CD4-positive, alpha-beta memory T cell (primary cell): ENCODE data around the gene TMED1. TPM values are rescaled to one million over a fixed set of nuclear protein-coding genes. Genes with fewer than 3 reads are reported as not detected.
"Not testable (repeated sequence)": the region's sequence is repeated elsewhere in the genome, so short reads cannot be mapped to it uniquely, and the experiment has no call there.

Experiments
- CTCF ChIA-PET: fragments of 350-600 bp; sonication (Branson Sonifier 250); formaldehyde crosslinking; loops from one replicate; lab custom pipeline; 2021; ENCODE audit warnings: inconsistent platforms; ENCODE audit not compliant: partially characterized antibody; lab: Charles Lee
- POLR2A ChIA-PET: fragments of 350-600 bp; sonication (Branson Sonifier 250); formaldehyde crosslinking; loops from one replicate; lab custom pipeline; 2021; ENCODE audit not compliant: partially characterized antibody; lab: Charles Lee
- DNase-seq, 5 donors: peaks; one replicate each; pipeline versions ENCODE4 v3.0.0 to v3.0.0-alpha.2; 2020 to 2022; ENCODE audit warnings: mixed read lengths in 1 of 5
- H3K27ac ChIP-seq: one replicate; pipeline ENCODE4 v1.7.0; 2013; ENCODE audit warnings: low read depth, low read length
- H3K27me3 ChIP-seq: 2 replicates; pipeline ENCODE4 v1.7.0; 2013; ENCODE audit warnings: mild to moderate bottlenecking, low read length, moderate library complexity; ENCODE audit not compliant: insufficient read depth
- H3K36me3 ChIP-seq: 2 replicates; pipeline ENCODE4 v1.7.0; 2013; ENCODE audit warnings: mild to moderate bottlenecking, low read length, moderate library complexity; ENCODE audit not compliant: insufficient read depth
- H3K4me1 ChIP-seq: 2 replicates; pipeline ENCODE4 v1.7.0; 2013; ENCODE audit warnings: mild to moderate bottlenecking, low read length, moderate library complexity; ENCODE audit not compliant: insufficient read depth
- H3K4me3 ChIP-seq, 2 donors: one replicate each; pipeline ENCODE4 v1.7.0; 2013; ENCODE audit warnings: low read length in 2 of 2, mild to moderate bottlenecking in 1 of 2
- H3K9me3 ChIP-seq, 2 donors: one replicate each; pipeline ENCODE4 v1.7.0; 2013; ENCODE audit warnings: low read length in 2 of 2, control low read depth in 1 of 2; ENCODE audit not compliant: control insufficient read depth in 1 of 2
- H3K27ac Mint-ChIP-seq, 7 donors: one replicate each; pipeline ENCODE4 v1.8.0; 2020 to 2021; ENCODE audit warnings: mixed read lengths in 7 of 7, mild to moderate bottlenecking in 6 of 7, inconsistent platforms in 3 of 7, moderate library complexity in 3 of 7
- H3K27me3 Mint-ChIP-seq, 2 donors: one replicate each; pipeline ENCODE4 v1.8.0; 2020 to 2021; ENCODE audit warnings: mixed read lengths in 2 of 2
- H3K36me3 Mint-ChIP-seq, 2 donors: one replicate each; pipeline ENCODE4 v1.8.0; 2020 to 2021; ENCODE audit warnings: mixed read lengths in 2 of 2, inconsistent platforms in 1 of 2, mild to moderate bottlenecking in 1 of 2
- H3K4me1 Mint-ChIP-seq, 4 donors: one replicate each; pipeline ENCODE4 v1.8.0; 2020 to 2021; ENCODE audit warnings: mixed read lengths in 4 of 4, mild to moderate bottlenecking in 1 of 4
- H3K4me3 Mint-ChIP-seq, 8 donors: one replicate each; pipeline ENCODE4 v1.8.0; 2020 to 2021; ENCODE audit warnings: mixed read lengths in 8 of 8, mild to moderate bottlenecking in 7 of 8, moderate library complexity in 6 of 8, inconsistent platforms in 3 of 8
- H3K9me3 Mint-ChIP-seq, 8 donors: one replicate each; pipeline ENCODE4 v1.8.0; 2020 to 2021; ENCODE audit warnings: mixed read lengths in 8 of 8, mild to moderate bottlenecking in 5 of 8, inconsistent platforms in 3 of 8, moderate library complexity in 1 of 8
- intact Hi-C: fragments of 100-400 bp; cut with micrococcal nuclease; formaldehyde crosslinking; loops from one replicate; pipeline ENCODE4 v1.15.1; 2023
- polyA plus RNA-seq, 2 donors: library from polyadenylated mRNA; unstranded; fragments of 300-500 nt; fragmentation: Illumina TruSeq; gene quantifications; one replicate each; pipeline ENCODE4 v1.2.3, GENCODE V29; 2021
- total RNA-seq, 2 experiments: library from RNA; stranded (reverse); gene quantifications; one replicate each; pipeline ENCODE4 v1.2.3, GENCODE V29; 2021

TMED1 gene
- total and polyA plus RNA-seq, 4 experiments from 2014 or later: 9.0 to 24.9 (median 17.8) TPM

DNA sequence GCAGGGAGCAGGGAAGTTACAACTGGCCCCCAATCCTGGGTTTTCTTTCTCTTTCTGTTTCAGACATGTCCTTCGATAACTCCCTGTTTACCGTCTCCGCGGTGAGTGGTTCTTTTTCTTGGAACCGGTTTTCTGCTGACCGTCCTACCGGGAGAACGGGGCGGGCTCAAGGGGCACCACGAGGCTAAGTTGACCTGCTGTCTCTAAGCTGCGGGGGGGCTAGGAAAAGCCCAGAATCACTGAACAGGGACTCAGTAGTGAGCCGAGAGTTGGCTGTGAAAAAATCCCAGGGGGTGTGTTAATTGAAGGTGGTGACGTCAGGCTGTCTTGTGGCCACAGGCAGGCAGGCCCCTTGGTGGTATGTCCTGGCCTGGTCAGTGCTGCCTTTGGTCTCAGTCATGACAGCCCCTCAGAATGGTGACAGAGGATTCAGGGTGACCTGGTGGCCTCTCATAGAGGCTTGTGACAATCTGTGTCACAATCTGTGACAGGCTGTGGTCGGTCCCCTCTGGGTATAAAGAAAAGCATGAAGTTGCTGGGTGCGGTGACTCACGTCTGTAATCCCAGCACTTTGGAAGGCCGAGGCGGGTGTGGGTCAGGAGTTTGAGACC is 27.2 kb upstream of the TMED1 start:
- Histone ChIP-seq H3K36me3 (no peaks in the 10 kb centered on the region), H3K27ac (no peak overlapping the region), H3K9me3 (no peaks in the 10 kb centered on the region), H3K4me3 (no peak overlapping the region), H3K27me3 (no peaks in the 10 kb centered on the region), H3K4me1 (peaks cover 9% of the 10 kb centered on the region)
- H3K9me3 Mint-ChIP-seq: no peaks in the 10 kb centered on the region
- no peak overlapping the region for H3K4me3 Mint-ChIP-seq
- H3K27me3 Mint-ChIP-seq: no peaks in the 10 kb centered on the region
- H3K36me3 Mint-ChIP-seq: no peaks in the 10 kb centered on the region
- ChIA-PET POLR2A (interaction anchor here (0.7 to 2.8 kb wide), 3 partner anchors 27 to 448 kb away, joined by 3 to 49 read pairs (median 20); partner anchors contain the start of genes DNM2 and TMED1), CTCF (interaction anchor here (1.0 to 8.0 kb wide), 16 partner anchors 10 to 163 kb away, joined by 3 to 186 read pairs (median 6); partner anchors contain the start of genes DNM2, QTRT1 and TMED1)
- no peak for DNase-seq
- intact Hi-C loops: no loop called here
- peak overlapping the region in 4 of 7 donors; percentile 49 to 86 (median 70) for H3K27ac Mint-ChIP-seq
- peaks cover 5 to 19% (median 14%) of the 10 kb centered on the region in 4 donors for H3K4me1 Mint-ChIP-seq

DNA sequence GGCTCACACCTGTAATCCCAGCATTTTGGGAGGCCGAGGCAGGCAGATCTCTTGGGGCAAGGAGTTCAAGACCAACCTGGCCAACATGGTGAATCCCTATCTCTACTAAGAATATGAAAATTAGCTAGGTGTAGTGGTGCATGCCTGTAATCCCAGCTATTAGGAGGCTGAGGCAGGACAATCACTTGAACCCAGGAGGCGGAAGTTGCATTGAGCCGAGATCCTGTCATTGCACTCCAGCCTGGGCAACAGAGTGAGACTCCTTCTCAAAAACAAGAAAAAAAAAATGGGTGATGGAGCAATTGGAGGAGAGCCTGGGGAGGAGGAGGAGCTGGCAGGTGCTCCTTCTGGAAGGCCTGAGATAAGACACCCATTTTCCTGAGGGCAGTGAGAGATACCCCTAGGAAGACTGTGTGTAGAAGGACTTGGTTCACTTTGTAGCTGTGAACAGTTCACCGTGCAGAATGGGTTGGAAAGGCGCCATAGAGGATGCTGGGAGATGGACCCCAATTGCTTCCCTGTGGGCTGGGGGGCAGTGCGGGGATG is 26.6 kb upstream of the TMED1 start:
- H3K9me3 Mint-ChIP-seq: no peaks in the 10 kb centered on the region
- H3K36me3 Mint-ChIP-seq: no peaks in the 10 kb centered on the region
- DNase-seq: no peak
- no peak overlapping the region for H3K27ac ChIP-seq
- POLR2A ChIA-PET: interaction anchor here (0.7 to 2.8 kb wide), 3 partner anchors 26 to 448 kb away, joined by 3 to 20 read pairs (median 3); partner anchors contain the start of genes DNM2 and TMED1
- H3K9me3 ChIP-seq: no peaks in the 10 kb centered on the region
- intact Hi-C loops: no loop called here
- no peaks in the 10 kb centered on the region for H3K36me3 ChIP-seq
- peaks cover 5 to 19% (median 13%) of the 10 kb centered on the region in 4 donors for H3K4me1 Mint-ChIP-seq
- no peaks in the 10 kb centered on the region for H3K27me3 Mint-ChIP-seq
- CTCF ChIA-PET: interaction anchor here (2.0 to 8.0 kb wide), 5 partner anchors 10 to 162 kb away, joined by 6 to 186 read pairs (median 46); partner anchors contain the start of genes DNM2, QTRT1 and TMED1
- H3K4me3 ChIP-seq: no peak overlapping the region
- H3K4me3 Mint-ChIP-seq: no peak overlapping the region
- H3K4me1 ChIP-seq: peaks cover 9% of the 10 kb centered on the region
- H3K27me3 ChIP-seq: no peaks in the 10 kb centered on the region
- peak overlapping the region in 2 of 7 donors; percentile 49 to 55 for H3K27ac Mint-ChIP-seq

DNA sequence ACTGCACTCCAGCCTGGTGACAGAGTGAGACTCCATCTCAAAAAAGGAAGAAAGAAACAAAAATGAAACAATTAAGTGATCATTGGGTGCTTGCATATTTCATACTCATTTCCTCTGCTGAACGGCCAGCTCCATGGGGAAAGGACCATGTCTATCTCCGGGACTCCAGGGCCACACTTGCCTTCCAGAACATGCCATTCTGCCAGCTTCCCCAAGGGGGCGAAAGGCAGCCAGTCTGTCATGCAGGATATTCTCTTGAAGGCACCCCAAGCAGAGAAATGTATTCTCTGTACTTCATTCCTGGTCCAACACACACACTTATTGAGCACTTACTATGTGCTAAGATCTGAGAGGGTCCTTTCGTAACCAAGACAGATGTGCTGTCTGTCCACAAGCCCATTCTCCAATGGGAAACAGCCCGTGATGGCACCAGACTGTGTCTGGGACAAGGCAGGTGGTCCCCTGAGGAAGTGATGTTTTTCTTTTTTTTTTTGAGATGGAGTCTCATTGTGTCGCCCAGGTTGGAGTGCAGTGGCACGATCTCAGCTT is 25.2 kb upstream of the TMED1 start:
- Mint-ChIP-seq H3K27me3 (no peaks in the 10 kb centered on the region), H3K36me3 (no peaks in the 10 kb centered on the region), H3K9me3 (no peaks in the 10 kb centered on the region), H3K4me1 (peaks cover 5 to 19% (median 13%) of the 10 kb centered on the region in 4 donors), H3K4me3 (no peak overlapping the region), H3K27ac (no peak overlapping the region)
- no peak overlapping the region for H3K27ac ChIP-seq
- H3K9me3 ChIP-seq: no peaks in the 10 kb centered on the region
- H3K4me3 ChIP-seq: no peak overlapping the region
- H3K36me3 ChIP-seq: no peaks in the 10 kb centered on the region
- peak in 2 of 5 donors; percentile 26 to 35 for DNase-seq
- intact Hi-C loops: no loop called here
- ChIA-PET POLR2A (no interaction called here), CTCF (interaction anchor here (0.9 to 8.0 kb wide), 6 partner anchors 8 to 159 kb away, joined by 3 to 186 read pairs (median 4); partner anchors contain the start of genes DNM2 and QTRT1)
- H3K27me3 ChIP-seq: no peaks in the 10 kb centered on the region
- peaks cover 9% of the 10 kb centered on the region for H3K4me1 ChIP-seq

DNA sequence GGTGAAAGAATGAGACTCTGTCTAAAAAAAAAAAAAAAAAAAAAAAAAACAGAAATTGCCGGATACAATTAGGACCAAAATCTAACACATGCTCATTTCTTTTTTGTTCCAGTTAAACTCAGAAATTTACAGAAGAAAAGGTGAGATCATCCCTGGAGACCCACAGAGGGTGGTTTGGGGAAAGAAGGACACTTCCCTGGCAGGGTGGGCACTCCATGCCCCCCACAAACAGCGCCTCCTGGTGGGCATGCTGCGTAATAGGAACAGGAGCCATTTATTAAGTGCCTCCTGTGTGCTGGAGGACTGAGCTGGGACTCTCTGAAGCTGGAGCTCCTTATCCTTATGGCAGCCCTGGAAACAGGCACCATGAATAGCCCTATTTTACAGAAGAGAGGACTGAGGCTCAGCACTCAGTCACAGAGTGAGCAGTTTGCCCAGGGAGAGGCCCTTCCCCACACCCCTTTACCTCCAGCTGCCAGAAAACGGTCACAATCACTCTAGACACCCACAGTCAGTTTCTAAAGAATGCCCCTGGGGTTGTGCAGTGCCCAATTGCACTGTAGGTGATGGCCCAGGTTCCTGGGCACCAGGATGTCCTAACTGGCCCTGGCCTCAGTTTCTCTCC is 22.3 kb upstream of the TMED1 start:
- ChIA-PET POLR2A (interaction anchor here (1.2 to 1.3 kb wide), 2 partner anchors 21 to 140 kb away, joined by 4 read pairs; partner anchors contain the start of genes DNM2 and TMED1), CTCF (interaction anchor here (0.7 to 4.0 kb wide), 6 partner anchors 10 to 1171 kb away, joined by 3 to 26 read pairs (median 4); partner anchors contain the start of gene DNM2)
- Mint-ChIP-seq H3K36me3 (no peaks in the 10 kb centered on the region), H3K4me1 (peaks cover 0 to 7% (median 2%) of the 10 kb centered on the region in 4 donors), H3K4me3 (no peak overlapping the region), H3K9me3 (no peaks in the 10 kb centered on the region), H3K27ac (peak overlapping the region in 1 of 7 donors; percentile 72), H3K27me3 (no peaks in the 10 kb centered on the region)
- H3K36me3 ChIP-seq: no peaks in the 10 kb centered on the region
- H3K9me3 ChIP-seq: no peaks in the 10 kb centered on the region
- H3K4me1 ChIP-seq: no peaks in the 10 kb centered on the region
- intact Hi-C loops: no loop called here
- H3K27ac ChIP-seq: no peak overlapping the region
- DNase-seq: no peak
- H3K27me3 ChIP-seq: no peaks in the 10 kb centered on the region
- H3K4me3 ChIP-seq: no peak overlapping the region

DNA sequence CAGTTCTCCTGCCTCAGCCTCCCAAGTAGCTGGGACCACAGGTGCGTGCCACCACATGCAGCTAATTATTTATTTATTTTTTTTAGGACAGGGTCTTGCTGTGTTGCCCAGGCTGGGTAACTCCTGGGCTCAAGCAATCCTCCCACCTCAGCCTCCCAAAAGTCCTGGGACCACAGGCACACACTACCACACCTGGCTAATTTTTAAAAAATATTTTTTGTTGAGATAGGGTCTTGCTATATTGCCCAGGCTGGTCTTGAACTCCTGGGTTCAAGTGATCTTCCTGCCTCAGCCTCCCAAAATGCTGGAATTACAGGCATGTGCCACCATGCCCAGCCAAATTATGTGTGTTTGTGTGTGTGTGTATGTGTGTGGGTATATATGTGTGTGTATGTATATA is 20.9 kb upstream of the TMED1 start:
- intact Hi-C loops, H3K9me3 ChIP-seq, H3K4me1 Mint-ChIP-seq, H3K27ac Mint-ChIP-seq, DNase-seq, H3K36me3 ChIP-seq, H3K27ac ChIP-seq, H3K36me3 Mint-ChIP-seq, H3K27me3 Mint-ChIP-seq, H3K4me3 Mint-ChIP-seq, H3K4me1 ChIP-seq, H3K9me3 Mint-ChIP-seq, H3K27me3 ChIP-seq, H3K4me3 ChIP-seq: not testable (repeated sequence)
- ChIA-PET CTCF (interaction anchor here (1.2 to 4.0 kb wide), 3 partner anchors 21 to 420 kb away, joined by 3 to 26 read pairs (median 3); partner anchors contain the start of genes DNM2 and TMED1), POLR2A (interaction anchor here (0.7 kb wide), 1 partner anchor 98 kb away, joined by 4 read pairs; no protein-coding TSS in a partner anchor)

DNA sequence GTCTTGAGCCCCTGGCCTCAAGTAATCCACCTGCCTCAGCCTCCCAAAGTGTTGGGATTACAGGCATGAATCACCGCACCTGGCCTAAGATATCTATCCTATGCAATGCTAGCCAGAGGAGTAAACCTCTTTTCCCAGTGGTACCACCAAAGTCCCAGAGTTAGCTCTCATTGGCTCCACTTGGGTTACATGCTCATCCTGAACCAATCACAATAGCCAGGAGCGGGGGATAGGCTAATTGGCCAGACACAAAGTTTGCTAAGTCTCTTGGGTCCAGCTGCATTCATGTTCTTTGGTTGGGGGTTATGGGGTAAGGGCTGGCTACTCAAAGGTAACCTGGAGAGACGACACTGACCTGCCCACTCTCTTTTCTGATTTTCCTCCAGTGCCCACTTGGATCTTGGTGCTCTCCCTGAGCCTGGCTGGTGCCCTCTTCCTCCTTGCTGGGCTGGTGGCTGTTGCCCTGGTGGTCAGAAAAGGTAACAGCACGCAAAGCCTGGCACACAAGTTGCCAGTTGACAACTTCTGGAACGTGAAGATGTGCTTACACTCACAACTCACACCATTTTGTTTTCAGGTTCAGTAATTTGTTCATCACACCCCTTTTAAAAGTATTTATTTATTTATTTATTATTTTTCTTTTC is 20.0 kb upstream of the TMED1 start:
- no peaks in the 10 kb centered on the region for H3K27me3 Mint-ChIP-seq
- no peak for DNase-seq
- no peak overlapping the region for H3K27ac Mint-ChIP-seq
- Histone ChIP-seq H3K4me1 (no peaks in the 10 kb centered on the region), H3K27ac (no peak overlapping the region), H3K9me3 (no peaks in the 10 kb centered on the region), H3K27me3 (no peaks in the 10 kb centered on the region), H3K4me3 (no peak overlapping the region), H3K36me3 (no peaks in the 10 kb centered on the region)
- H3K9me3 Mint-ChIP-seq: no peaks in the 10 kb centered on the region
- peaks cover 0 to under 1% (median 0%) of the 10 kb centered on the region in 4 donors for H3K4me1 Mint-ChIP-seq
- intact Hi-C loops: no loop called here
- H3K36me3 Mint-ChIP-seq: no peaks in the 10 kb centered on the region
- H3K4me3 Mint-ChIP-seq: no peak overlapping the region
- ChIA-PET POLR2A (interaction anchor here (0.7 kb wide), 1 partner anchor 97 kb away, joined by 4 read pairs; no protein-coding TSS in a partner anchor), CTCF (interaction anchor here (0.9 to 5.8 kb wide), 5 partner anchors 8 to 139 kb away, joined by 3 to 45 read pairs (median 4); partner anchors contain the start of genes DNM2 and TMED1)
